ENCODE measurements around the gene PDZD7.

Gene PDZD7
- 1.6 to 2.1 (median 2.0) reads per million in 3 donors for total RNA-seq

- Histone ChIP-seq H3K36me3 (ENCODE audit: control insufficient read depth, insufficient read depth, low read length) (peaks cover 18% of the 10 kb centered on the region), H3K27me3 (replicated peaks; ENCODE audit: control insufficient read depth, insufficient read depth, low read length, poor library complexity, severe bottlenecking) (no peaks in the 10 kb centered on the region), H3K9me3 (ENCODE audit: control insufficient read depth, low read length) (no peaks in the 10 kb centered on the region), H3K27ac (ENCODE audit: insufficient read depth, low read length, poor library complexity, severe bottlenecking) (peak within 1 kb of the TSS; percentile 92), H3K4me3 (ENCODE audit: insufficient read depth, low read depth, low read length, poor library complexity, severe bottlenecking) (peak within 1 kb of the TSS; percentile 82), H3K4me1 (ENCODE audit: control insufficient read depth, insufficient read depth, low read length, poor library complexity, severe bottlenecking) (peaks cover 18% of the 10 kb centered on the region)
- DNase-seq, result peak; percentile 83 to 92 (median 92)
These were observed at the start of gene PDZD7, which contains the start of gene SFXN3 for GRCh38 chr10:101031128-101031795. PDZD7 (minus strand) TSS chr10:101031129; CDS start chr10:101030219, 910 bp downstream. SFXN3 (plus strand) TSS chr10:101031234; CDS start chr10:101034695, 3,461 bp downstream.

DNA sequence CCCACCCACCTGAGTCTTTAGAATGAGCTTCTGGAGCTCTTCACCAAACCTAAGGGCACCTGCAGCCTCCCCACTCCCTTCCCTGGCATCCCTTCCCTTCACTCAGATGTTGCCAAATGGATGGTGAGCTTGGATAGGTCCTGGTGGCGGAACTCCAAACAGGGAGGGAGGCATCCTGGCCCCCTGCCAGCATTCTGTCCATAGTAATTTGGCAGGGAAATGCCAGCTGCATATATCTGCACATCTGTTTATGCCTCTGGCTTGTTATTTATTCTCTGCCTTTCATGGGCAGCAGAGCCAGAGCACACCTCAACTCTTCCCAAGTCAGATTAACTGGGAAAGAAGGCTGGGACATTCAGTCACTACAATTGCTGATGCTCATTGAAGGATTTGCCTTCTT lies 48.9 kb upstream of the PDZD7 start:
- H3K27me3 ChIP-seq (replicated peaks; ENCODE audit: control insufficient read depth, insufficient read depth, low read length, poor library complexity, severe bottlenecking), result peaks cover 4% of the 10 kb centered on the region
- no peak for DNase-seq

DNA sequence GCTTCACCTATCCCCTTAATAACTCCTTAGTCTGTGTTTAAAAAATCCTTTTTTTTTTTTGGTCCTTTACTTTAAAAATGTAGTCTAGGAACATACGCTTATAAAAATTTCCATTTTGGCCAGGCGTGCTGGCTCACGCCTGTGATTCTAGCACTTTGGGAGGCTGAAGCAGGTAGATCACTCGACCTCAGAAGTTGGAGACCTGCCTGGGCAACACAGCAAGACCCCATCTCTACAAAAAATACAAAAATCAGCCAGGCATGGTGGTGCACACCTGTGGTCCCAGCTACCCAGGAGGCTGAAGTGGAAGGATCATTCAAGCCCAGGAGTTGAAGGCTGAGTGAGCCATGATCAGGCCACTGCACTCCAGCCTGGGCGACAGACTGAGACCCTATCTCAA lies 45.7 kb upstream of the PDZD7 start:
- no peaks in the 10 kb centered on the region for H3K9me3 ChIP-seq (ENCODE audit: control insufficient read depth, low read length)
- no peak overlapping the region for H3K27ac ChIP-seq (ENCODE audit: insufficient read depth, low read length, poor library complexity, severe bottlenecking)
- peaks cover 4% of the 10 kb centered on the region for H3K27me3 ChIP-seq (replicated peaks; ENCODE audit: control insufficient read depth, insufficient read depth, low read length, poor library complexity, severe bottlenecking)
- DNase-seq, result no peak
- H3K4me1 ChIP-seq (ENCODE audit: control insufficient read depth, insufficient read depth, low read length, poor library complexity, severe bottlenecking), result no peaks in the 10 kb centered on the region
- no peak overlapping the region for H3K4me3 ChIP-seq (ENCODE audit: insufficient read depth, low read depth, low read length, poor library complexity, severe bottlenecking)
- H3K36me3 ChIP-seq (ENCODE audit: control insufficient read depth, insufficient read depth, low read length), result no peaks in the 10 kb centered on the region

More for the DNA sequence above, 48.9 kb upstream of the PDZD7 start:
- H3K4me3 ChIP-seq (ENCODE audit: insufficient read depth, low read depth, low read length, poor library complexity, severe bottlenecking), result no peak overlapping the region
- no peak overlapping the region for H3K27ac ChIP-seq (ENCODE audit: insufficient read depth, low read length, poor library complexity, severe bottlenecking)
- H3K36me3 ChIP-seq (ENCODE audit: control insufficient read depth, insufficient read depth, low read length), result no peaks in the 10 kb centered on the region
- no peaks in the 10 kb centered on the region for H3K4me1 ChIP-seq (ENCODE audit: control insufficient read depth, insufficient read depth, low read length, poor library complexity, severe bottlenecking)
- no peaks in the 10 kb centered on the region for H3K9me3 ChIP-seq (ENCODE audit: control insufficient read depth, low read length)

- peaks cover 4% of the 10 kb centered on the region for H3K27me3 ChIP-seq (replicated peaks; ENCODE audit: control insufficient read depth, insufficient read depth, low read length, poor library complexity, severe bottlenecking)
- H3K9me3 ChIP-seq (ENCODE audit: control insufficient read depth, low read length), result no peaks in the 10 kb centered on the region
- no peak for DNase-seq
These were observed 44.8 kb upstream of the PDZD7 start for GRCh38 chr10:101075775-101076174.

DNA sequence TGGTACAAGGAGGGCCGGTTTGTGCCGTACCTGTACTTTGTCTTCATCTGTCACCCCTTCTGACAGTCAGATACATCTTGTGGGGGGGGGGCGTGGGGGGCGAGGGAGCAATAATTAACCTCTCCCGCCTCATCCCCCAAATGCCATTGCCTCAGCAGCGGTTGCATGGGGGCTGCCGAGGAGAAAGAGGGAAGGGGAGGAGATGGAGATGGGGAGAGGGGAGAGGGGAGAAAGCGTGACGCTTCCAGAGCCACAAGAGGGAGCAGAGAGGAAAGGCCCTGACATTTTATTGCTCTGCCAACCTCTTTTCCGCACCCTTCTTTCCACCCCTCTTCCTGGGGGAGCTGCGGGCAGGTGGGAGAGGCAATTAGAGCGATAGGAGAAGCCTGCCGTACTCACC lies 42.7 kb upstream of the PDZD7 start:
- H3K9me3 ChIP-seq (ENCODE audit: control insufficient read depth, low read length), result no peaks in the 10 kb centered on the region
- H3K27ac ChIP-seq (ENCODE audit: insufficient read depth, low read length, poor library complexity, severe bottlenecking), result no peak overlapping the region
- no peak for DNase-seq
- H3K4me3 ChIP-seq (ENCODE audit: insufficient read depth, low read depth, low read length, poor library complexity, severe bottlenecking), result no peak overlapping the region
- H3K36me3 ChIP-seq (ENCODE audit: control insufficient read depth, insufficient read depth, low read length), result no peaks in the 10 kb centered on the region
- H3K4me1 ChIP-seq (ENCODE audit: control insufficient read depth, insufficient read depth, low read length, poor library complexity, severe bottlenecking), result no peaks in the 10 kb centered on the region
- peaks cover 4% of the 10 kb centered on the region for H3K27me3 ChIP-seq (replicated peaks; ENCODE audit: control insufficient read depth, insufficient read depth, low read length, poor library complexity, severe bottlenecking)

More at GRCh38 chr10:101075775-101076174, 44.8 kb upstream of the PDZD7 start:
- H3K4me3 ChIP-seq (ENCODE audit: insufficient read depth, low read depth, low read length, poor library complexity, severe bottlenecking), result no peak overlapping the region
- no peak overlapping the region for H3K27ac ChIP-seq (ENCODE audit: insufficient read depth, low read length, poor library complexity, severe bottlenecking)
- no peaks in the 10 kb centered on the region for H3K4me1 ChIP-seq (ENCODE audit: control insufficient read depth, insufficient read depth, low read length, poor library complexity, severe bottlenecking)
- no peaks in the 10 kb centered on the region for H3K36me3 ChIP-seq (ENCODE audit: control insufficient read depth, insufficient read depth, low read length)

DNA sequence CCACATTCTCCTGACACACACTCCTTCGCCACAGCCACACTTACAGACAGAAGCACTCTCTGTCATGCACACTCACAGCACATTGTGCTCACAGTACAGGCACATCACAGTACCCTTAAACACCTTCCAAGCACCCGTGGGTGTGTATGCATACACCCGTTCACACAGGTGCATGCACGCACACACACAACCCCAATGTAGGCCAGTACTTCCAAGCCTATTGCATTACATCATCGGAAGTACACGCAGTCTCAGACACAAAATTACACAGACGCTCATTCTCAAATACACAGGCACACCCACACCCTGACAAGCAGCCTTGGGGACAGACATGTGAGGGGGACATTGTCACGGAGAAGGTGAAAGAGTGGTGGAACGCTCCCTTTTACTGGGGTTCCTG lies 42.0 kb upstream of the PDZD7 start:
- Histone ChIP-seq H3K36me3 (ENCODE audit: control insufficient read depth, insufficient read depth, low read length) (no peaks in the 10 kb centered on the region), H3K27ac (ENCODE audit: insufficient read depth, low read length, poor library complexity, severe bottlenecking) (no peak overlapping the region), H3K27me3 (replicated peaks; ENCODE audit: control insufficient read depth, insufficient read depth, low read length, poor library complexity, severe bottlenecking) (peaks cover 4% of the 10 kb centered on the region), H3K4me1 (ENCODE audit: control insufficient read depth, insufficient read depth, low read length, poor library complexity, severe bottlenecking) (no peaks in the 10 kb centered on the region), H3K9me3 (ENCODE audit: control insufficient read depth, low read length) (no peaks in the 10 kb centered on the region), H3K4me3 (ENCODE audit: insufficient read depth, low read depth, low read length, poor library complexity, severe bottlenecking) (no peak overlapping the region)
- no peak for DNase-seq

DNA sequence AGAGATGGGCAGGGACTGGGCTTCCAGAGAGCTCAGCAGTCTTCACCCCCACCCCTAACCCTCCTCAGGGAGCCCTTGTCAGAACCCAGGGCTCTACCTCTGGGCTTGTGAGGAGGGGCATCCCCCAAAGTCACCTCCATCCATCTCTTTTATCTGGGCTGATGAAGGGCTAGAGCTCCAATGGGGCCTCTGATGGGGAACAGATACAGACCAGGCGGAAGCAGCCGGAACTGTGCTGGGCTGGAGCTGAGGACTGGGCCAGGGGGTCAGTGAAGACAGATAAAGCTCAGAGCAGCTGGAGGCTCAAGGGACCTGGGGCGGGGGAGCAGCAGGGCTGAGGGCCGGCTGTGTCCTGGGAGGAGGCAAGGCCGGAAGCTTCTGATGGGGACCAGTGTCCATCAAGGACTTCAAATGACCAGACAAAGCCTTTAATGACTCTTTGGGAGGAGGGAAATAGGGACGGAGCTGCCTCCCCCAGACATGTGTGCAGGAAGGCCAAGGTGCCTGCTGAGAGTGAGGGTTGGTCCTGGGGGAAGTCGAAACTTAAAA lies 41.0 kb upstream of the PDZD7 start:
- peaks cover 10% of the 10 kb centered on the region for H3K27me3 ChIP-seq (replicated peaks; ENCODE audit: control insufficient read depth, insufficient read depth, low read length, poor library complexity, severe bottlenecking)
- DNase-seq, result no peak
- H3K9me3 ChIP-seq (ENCODE audit: control insufficient read depth, low read length), result no peaks in the 10 kb centered on the region
- no peak overlapping the region for H3K27ac ChIP-seq (ENCODE audit: insufficient read depth, low read length, poor library complexity, severe bottlenecking)
- no peaks in the 10 kb centered on the region for H3K36me3 ChIP-seq (ENCODE audit: control insufficient read depth, insufficient read depth, low read length)
- H3K4me1 ChIP-seq (ENCODE audit: control insufficient read depth, insufficient read depth, low read length, poor library complexity, severe bottlenecking), result peaks cover 6% of the 10 kb centered on the region
- H3K4me3 ChIP-seq (ENCODE audit: insufficient read depth, low read depth, low read length, poor library complexity, severe bottlenecking), result no peak overlapping the region

DNA sequence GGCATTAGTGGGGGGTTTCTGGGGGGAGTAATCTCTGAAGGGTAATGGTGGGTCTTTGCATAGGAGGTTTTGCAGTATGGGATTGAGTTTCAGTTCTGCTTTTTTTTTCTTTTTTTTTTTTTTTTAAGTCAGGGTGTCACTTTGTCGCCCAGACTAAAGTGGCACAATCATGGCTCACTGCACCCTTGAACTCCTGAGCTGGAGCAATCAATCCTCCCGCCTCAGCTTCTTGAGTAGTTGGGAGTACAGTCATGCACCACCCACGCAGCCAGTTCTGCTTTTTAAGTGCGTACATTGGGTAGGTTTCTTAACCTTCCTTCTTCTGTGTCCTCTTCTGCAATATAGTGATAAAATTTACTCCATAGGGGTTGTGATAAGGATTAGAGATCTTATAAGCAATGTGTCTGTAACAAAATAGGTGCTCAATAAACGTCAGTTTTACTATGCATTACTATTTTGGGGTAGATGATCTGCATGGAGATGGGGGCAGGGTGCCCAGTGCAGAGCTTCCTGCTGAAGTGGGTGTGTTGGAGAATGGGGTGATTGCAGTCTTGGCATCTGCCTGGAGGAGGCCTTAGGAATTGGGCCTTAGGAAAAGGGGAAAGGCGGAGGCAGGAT lies 40.4 kb upstream of the PDZD7 start:
- no peak for DNase-seq

GRCh38 chr10:101070098-101070497 lies 39.2 kb upstream of the PDZD7 start:
- H3K9me3 ChIP-seq (ENCODE audit: control insufficient read depth, low read length), result no peaks in the 10 kb centered on the region
- DNase-seq, result no peak
- peaks cover 18% of the 10 kb centered on the region for H3K27me3 ChIP-seq (replicated peaks; ENCODE audit: control insufficient read depth, insufficient read depth, low read length, poor library complexity, severe bottlenecking)
- peaks cover 17% of the 10 kb centered on the region for H3K4me1 ChIP-seq (ENCODE audit: control insufficient read depth, insufficient read depth, low read length, poor library complexity, severe bottlenecking)
- H3K4me3 ChIP-seq (ENCODE audit: insufficient read depth, low read depth, low read length, poor library complexity, severe bottlenecking), result no peak overlapping the region
- no peak overlapping the region for H3K27ac ChIP-seq (ENCODE audit: insufficient read depth, low read length, poor library complexity, severe bottlenecking)
- no peaks in the 10 kb centered on the region for H3K36me3 ChIP-seq (ENCODE audit: control insufficient read depth, insufficient read depth, low read length)

More for the DNA sequence above, 40.4 kb upstream of the PDZD7 start:
- no peaks in the 10 kb centered on the region for H3K36me3 ChIP-seq (ENCODE audit: control insufficient read depth, insufficient read depth, low read length)
- peaks cover 15% of the 10 kb centered on the region for H3K27me3 ChIP-seq (replicated peaks; ENCODE audit: control insufficient read depth, insufficient read depth, low read length, poor library complexity, severe bottlenecking)
- no peaks in the 10 kb centered on the region for H3K9me3 ChIP-seq (ENCODE audit: control insufficient read depth, low read length)
- peaks cover 12% of the 10 kb centered on the region for H3K4me1 ChIP-seq (ENCODE audit: control insufficient read depth, insufficient read depth, low read length, poor library complexity, severe bottlenecking)
- no peak overlapping the region for H3K27ac ChIP-seq (ENCODE audit: insufficient read depth, low read length, poor library complexity, severe bottlenecking)
- H3K4me3 ChIP-seq (ENCODE audit: insufficient read depth, low read depth, low read length, poor library complexity, severe bottlenecking), result no peak overlapping the region

DNA sequence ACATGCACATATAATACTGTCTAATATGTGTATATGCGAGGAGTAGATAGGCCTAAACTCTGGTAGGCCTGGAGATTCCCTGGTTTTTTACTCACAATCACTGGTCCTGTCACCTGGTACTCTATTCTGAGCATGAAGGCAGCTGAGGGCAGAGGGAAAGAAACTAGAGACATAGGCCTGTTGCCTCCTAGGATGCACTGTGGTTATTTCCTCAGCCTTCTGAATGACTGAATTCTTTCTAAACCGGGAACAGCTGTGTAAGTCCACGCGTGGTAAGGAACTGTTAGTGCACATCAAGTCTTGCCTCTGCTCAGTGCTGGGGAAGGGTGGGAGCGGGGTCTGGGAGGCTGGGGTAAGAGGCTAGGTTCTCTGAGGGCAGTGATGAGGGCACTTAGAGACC lies 38.5 kb upstream of the PDZD7 start:
- H3K27ac ChIP-seq (ENCODE audit: insufficient read depth, low read length, poor library complexity, severe bottlenecking), result no peak overlapping the region
- no peak for DNase-seq
- H3K36me3 ChIP-seq (ENCODE audit: control insufficient read depth, insufficient read depth, low read length), result no peaks in the 10 kb centered on the region
- H3K9me3 ChIP-seq (ENCODE audit: control insufficient read depth, low read length), result no peaks in the 10 kb centered on the region
- no peak overlapping the region for H3K4me3 ChIP-seq (ENCODE audit: insufficient read depth, low read depth, low read length, poor library complexity, severe bottlenecking)
- peaks cover 17% of the 10 kb centered on the region for H3K4me1 ChIP-seq (ENCODE audit: control insufficient read depth, insufficient read depth, low read length, poor library complexity, severe bottlenecking)
- H3K27me3 ChIP-seq (replicated peaks; ENCODE audit: control insufficient read depth, insufficient read depth, low read length, poor library complexity, severe bottlenecking), result peaks cover 23% of the 10 kb centered on the region
